H1 (cell line): ENCODE measurements around the gene DHDH. TPM values are rescaled to one million over a fixed set of nuclear protein-coding genes. Genes with fewer than 3 reads are reported as not detected.

Experiments
- CTCF ChIA-PET: fragments of 300-600 bp; sonication (Branson Sonifier 250); formaldehyde crosslinking; loops from one replicate; lab custom pipeline; 2021; ENCODE audit not compliant: partially characterized antibody; lab: Charles Lee
- POLR2A ChIA-PET: fragments of 300-600 bp; sonication (Branson Sonifier 250); formaldehyde crosslinking; loops from one replicate; lab custom pipeline; 2021; ENCODE audit warnings: inconsistent platforms; ENCODE audit not compliant: partially characterized antibody; lab: Charles Lee
- DNase-seq, 2 experiments: peaks; one replicate each; pipeline versions ENCODE4 v3.0.0 to v3.0.0-alpha.2; 2010 to 2022; ENCODE audit warnings: low spot score in 2 of 2, low read depth in 1 of 2, mixed read lengths in 1 of 2
- FAIRE-seq: peaks from 2 replicates; lab custom pipeline; 2011; peaks lifted over from hg19 to GRCh38; lab: Jason Lieb, UNC
- H2AFZ ChIP-seq: 2 replicates; pipeline ENCODE4 v1.8.1; 2012; ENCODE audit warnings: low read length, inconsistent platforms
- H2AK5ac ChIP-seq: 2 replicates; pipeline ENCODE4 v1.6.1; 2013; ENCODE audit warnings: low read depth, low read length
- H2BK120ac ChIP-seq: replicated peaks from 2 replicates; pipeline ENCODE3; 2013; ENCODE audit warnings: low read depth, low read length, inconsistent platforms
- H2BK12ac ChIP-seq: 2 replicates; pipeline ENCODE4 v1.6.1; 2013; ENCODE audit warnings: low read depth, low read length
- H2BK15ac ChIP-seq: 2 replicates; pipeline ENCODE4 v1.6.1; 2013; ENCODE audit warnings: low read length
- H2BK20ac ChIP-seq: 2 replicates; pipeline ENCODE4 v1.6.1; 2013; ENCODE audit warnings: low read length
- H2BK5ac ChIP-seq: 2 replicates; pipeline ENCODE4 v1.6.1; 2013; ENCODE audit warnings: low read depth, low read length
- H3K14ac ChIP-seq: 2 replicates; pipeline ENCODE4 v1.6.1; 2013; ENCODE audit warnings: inconsistent platforms; ENCODE audit not compliant: insufficient read length
- H3K18ac ChIP-seq: 2 replicates; pipeline ENCODE4 v1.6.1; 2013; ENCODE audit warnings: low read length; ENCODE audit errors: extremely low read depth
- H3K23ac ChIP-seq: 2 replicates; pipeline ENCODE4 v1.6.1; 2013; ENCODE audit warnings: inconsistent platforms; ENCODE audit not compliant: insufficient read length
- H3K23me2 ChIP-seq: 2 replicates; pipeline ENCODE4 v1.6.1; 2013; ENCODE audit warnings: low read depth, low read length
- H3K27ac ChIP-seq: 2 replicates; pipeline ENCODE4 v1.6.1; 2011; ENCODE audit warnings: low read depth, low read length, inconsistent platforms
- H3K27me3 ChIP-seq, 4 experiments: replicated peaks in 1 of 4; 1 replicate in 1 of 4; 2 replicates in 3 of 4; pipeline versions ENCODE4 v1.6.1 to v1.8.1; 2011 to 2013; ENCODE audit warnings: low read length in 3 of 4, mild to moderate bottlenecking in 3 of 4, inconsistent platforms in 2 of 4, mixed read lengths in 2 of 4, moderate library complexity in 1 of 4; ENCODE audit not compliant: control insufficient read depth in 3 of 4, insufficient read depth in 3 of 4; ENCODE audit errors: extremely low read depth in 1 of 4
- H3K36me3 ChIP-seq, 4 experiments: 2 replicates each; pipeline versions ENCODE4 v1.6.1 to v1.8.1; 2011 to 2013; ENCODE audit warnings: mild to moderate bottlenecking in 4 of 4, low read length in 3 of 4, moderate library complexity in 2 of 4, control low read depth in 1 of 4, inconsistent platforms in 1 of 4; ENCODE audit not compliant: insufficient read depth in 4 of 4, control insufficient read depth in 2 of 4
- H3K4ac ChIP-seq: replicated peaks from 2 replicates; pipeline ENCODE3; 2013; ENCODE audit warnings: low read length, low read depth, mixed read lengths, inconsistent platforms; ENCODE audit not compliant: insufficient read length
- H3K4me1 ChIP-seq, 4 experiments: replicated peaks in 1 of 4; 1 replicate in 1 of 4; 2 replicates in 3 of 4; pipeline versions ENCODE4 v1.6.1 to v1.8.1; 2011 to 2013; ENCODE audit warnings: low read length in 3 of 4, inconsistent platforms in 2 of 4, mixed read lengths in 1 of 4; ENCODE audit not compliant: insufficient read depth in 4 of 4, control insufficient read depth in 3 of 4
- H3K4me2 ChIP-seq, 2 experiments: 2 replicates each; pipeline versions ENCODE4 v1.6.1 to v1.8.1; 2011 to 2013; ENCODE audit warnings: low read depth in 2 of 2, low read length in 2 of 2, control low read depth in 1 of 2, inconsistent platforms in 1 of 2, mild to moderate bottlenecking in 1 of 2; ENCODE audit not compliant: insufficient read depth in 1 of 2
- H3K4me3 ChIP-seq, 4 experiments: fragments of 200-600, 300-600 bp in 1 of 4; sonication (generic), shearing (Covaris generic), sonication (Bioruptor Twin) in 1 of 4; 2 replicates each; pipeline versions ENCODE4 v1.5.1 to v1.8.1; 2011 to 2016; ENCODE audit warnings: low read length in 4 of 4, low read depth in 3 of 4, control low read depth in 2 of 4, inconsistent platforms in 2 of 4, mild to moderate bottlenecking in 2 of 4, mixed read lengths in 1 of 4, moderate library complexity in 1 of 4; ENCODE audit not compliant: insufficient read depth in 2 of 4; ENCODE audit errors: extremely low read depth in 1 of 4
- H3K56ac ChIP-seq: replicated peaks from 2 replicates; pipeline ENCODE3; 2013; ENCODE audit warnings: low read depth, mild to moderate bottlenecking, mixed read lengths, low read length, inconsistent platforms; ENCODE audit not compliant: insufficient read length
- H3K79me1 ChIP-seq: 2 replicates; pipeline ENCODE4 v1.6.1; 2013; ENCODE audit warnings: low read depth, low read length, control low read depth
- H3K79me2 ChIP-seq, 2 experiments: 2 replicates each; pipeline versions ENCODE4 v1.6.1 to v1.8.1; 2012 to 2013; ENCODE audit warnings: low read length in 2 of 2, mild to moderate bottlenecking in 2 of 2, inconsistent platforms in 1 of 2; ENCODE audit not compliant: insufficient read depth in 2 of 2, control insufficient read depth in 1 of 2
- H3K9ac ChIP-seq, 4 experiments: replicated peaks in 1 of 4; 1 replicate in 1 of 4; 2 replicates in 3 of 4; pipeline versions ENCODE4 v1.6.1 to v1.8.1; 2011 to 2013; ENCODE audit warnings: low read depth in 3 of 4, low read length in 3 of 4, control low read depth in 2 of 4, mild to moderate bottlenecking in 2 of 4, moderate library complexity in 2 of 4, inconsistent platforms in 1 of 4; ENCODE audit errors: extremely low read depth in 1 of 4
- H3K9me3 ChIP-seq, 2 experiments: 2 replicates each; pipeline versions ENCODE4 v1.6.1 to v1.8.1; 2012 to 2013; ENCODE audit warnings: mild to moderate bottlenecking in 2 of 2, moderate library complexity in 2 of 2, control low read depth in 1 of 2, inconsistent platforms in 1 of 2, low read depth in 1 of 2, low read length in 1 of 2, mixed read lengths in 1 of 2; ENCODE audit not compliant: insufficient read depth in 2 of 2
- H4K20me1 ChIP-seq, 2 experiments: replicated peaks in 1 of 2; 2 replicates each; pipeline versions ENCODE3 to v1.8.1; 2011 to 2013; ENCODE audit warnings: inconsistent platforms in 2 of 2, low read length in 2 of 2, mild to moderate bottlenecking in 1 of 2; ENCODE audit not compliant: insufficient read depth in 2 of 2, control insufficient read depth in 1 of 2
- H4K5ac ChIP-seq: 2 replicates; pipeline ENCODE4 v1.6.1; 2013; ENCODE audit warnings: low read length, low read depth, mixed read lengths, inconsistent platforms; ENCODE audit not compliant: insufficient read length
- H4K8ac ChIP-seq: 2 replicates; pipeline ENCODE4 v1.8.0; 2013; ENCODE audit warnings: mild to moderate bottlenecking, moderate library complexity, low read length, inconsistent platforms; ENCODE audit not compliant: insufficient read depth; ENCODE audit errors: extremely low read depth
- H4K91ac ChIP-seq: replicated peaks from 2 replicates; pipeline ENCODE3; 2013; ENCODE audit warnings: low read length, mixed read lengths, inconsistent platforms; ENCODE audit not compliant: insufficient read length
- CTBP2 ChIP-seq: IDR thresholded peaks from 2 replicates; pipeline ENCODE4 v1.7.0; 2011; ENCODE audit warnings: borderline replicate concordance, mild to moderate bottlenecking, moderate library complexity, mixed read lengths, low read length; ENCODE audit not compliant: insufficient read depth, insufficient read length
- E2F6 ChIP-seq: IDR thresholded peaks from 2 replicates; pipeline ENCODE4 v1.6.1; 2012; ENCODE audit warnings: inconsistent platforms
- SRF ChIP-seq: IDR thresholded peaks from 2 replicates; pipeline ENCODE4 v1.6.1; 2011; ENCODE audit warnings: mild to moderate bottlenecking, low read depth, low read length, moderate library complexity
- YY1 ChIP-seq: IDR thresholded peaks from 2 replicates; pipeline ENCODE4 v1.6.1; 2011; ENCODE audit warnings: low read depth, mild to moderate bottlenecking, low read length
- WGBS, 2 experiments: shearing (Covaris generic) in 1 of 2; methylation state at CpG; one replicate each; pipeline versions ENCODE4 v1.1.6 to v1.1.7; 2013 to 2015; ENCODE audit warnings: low lambda C conversion rate in 2 of 2, mixed read lengths in 2 of 2, inconsistent platforms in 1 of 2, low coverage in 1 of 2, missing lambda C conversion rate in 1 of 2; ENCODE audit not compliant: insufficient replicate concordance in 2 of 2, insufficient coverage in 1 of 2, insufficient read length in 1 of 2; ENCODE audit errors: extremely low coverage in 1 of 2, missing lambda C conversion rate in 1 of 2; 5-methylcytosine and 5-hydroxymethylcytosine counted together
- polyA plus RNA-seq, 7 experiments: library from polyadenylated mRNA; depleted of rRNA in 3 of 7; stranded (reverse) in 5 of 7; unstranded in 2 of 7; fragments of >200 nt in 5 of 7; fragments of 200-250 nt in 2 of 7; gene quantifications; 1 replicate in 5 of 7; 2 replicates in 1 of 7; 4 replicates in 1 of 7; pipeline versions ENCODE4 v1.2.1 to v1.2.3, GENCODE V29; 2011 to 2013; ENCODE audit warnings: missing spikeins in 2 of 7, mixed read lengths in 2 of 7
- total RNA-seq: library from RNA; stranded (reverse); fragmentation: NEBNext Ultra II Directional; extraction: Animal tissue kit (Norgen Biotek cat#: 25700); gene quantifications from 2 replicates; pipeline ENCODE4 v1.2.1, GENCODE V29; 2021

The DHDH gene
- total and polyA plus RNA-seq, 2 of the 8 experiments (the other 6 are each of a cell fraction or from before 2014, with no cell fraction given) = 2.2 to 2.8 TPM

- Histone ChIP-seq H3K4me3 (peak overlapping the region in 1 of 4 experiments; percentile 59; a peak in 1 of 8 replicates), H3K4ac (no peak overlapping the region), H3K56ac (no peak overlapping the region), H2BK15ac (no peak overlapping the region), H2AFZ (no peak overlapping the region), H2BK120ac (no peak overlapping the region), H2BK20ac (no peak overlapping the region), H3K4me2 (peak overlapping the region in 1 of 2 experiments; percentile 99; a peak in 1 of 4 replicates), H3K36me3 (peaks cover 0 to 22% (median 13%) of the 10 kb centered on the region in 4 experiments; a peak in 5 of 8 replicates), H2BK12ac (no peak overlapping the region), H4K20me1 (peaks cover 3 to 16% of the 10 kb centered on the region in 2 experiments), H3K27me3 (no peaks in the 10 kb centered on the region), H4K91ac (no peak overlapping the region), H3K23me2 (peaks cover 17% of the 10 kb centered on the region; the same call in 1 of the 2 replicates), H3K79me1 (peaks cover 5% of the 10 kb centered on the region), H2AK5ac (no peak overlapping the region), H3K23ac (no peak overlapping the region), H3K9ac (no peak overlapping the region), H2BK5ac (0 out of 2 replicates have a peak overlapping the region, but pooled peaks have one; percentile 94), H4K8ac (no peak overlapping the region), H3K18ac (no peak overlapping the region), H3K27ac (no peak overlapping the region), H4K5ac (no peak overlapping the region), H3K4me1 (peaks cover 4 to 17% (median 12%) of the 10 kb centered on the region in 4 experiments), H3K79me2 (peaks cover 0 to 13% of the 10 kb centered on the region in 2 experiments; a peak in 2 of 4 replicates), H3K9me3 (no peaks in the 10 kb centered on the region), H3K14ac (no peak overlapping the region)
- TF ChIP-seq SRF = no peak
- no peak for TF ChIP-seq YY1
- no peak for TF ChIP-seq CTBP2
- TF ChIP-seq E2F6 = no peak
- DNase-seq = no peak
- ChIA-PET POLR2A (interaction anchor here (0.9 to 2.1 kb wide), 8 partner anchors 8 to 89 kb away, joined by 3 to 19 read pairs (median 6); no protein-coding TSS in a partner anchor), CTCF (interaction anchor here (1.1 to 1.9 kb wide), 3 partner anchors 8 to 175 kb away, joined by 7 to 10 read pairs (median 8); no protein-coding TSS in a partner anchor)
- no CpG with 5 or more reads among the region's 7 CpGs for WGBS, 2 experiments
- no peak for FAIRE-seq
Observed at GRCh38 chr19:48962849-48963165, 29.3 kb downstream of the DHDH start.
